Mesothelial cell of epicardium (in vitro differentiated cells): ENCODE results near the gene FSTL3. TPM values are rescaled to one million over a fixed set of nuclear protein-coding genes. Genes with fewer than 3 reads are reported as not detected.

ENCODE experiments used
- DNase-seq, 2 experiments: peaks; one replicate each; pipeline ENCODE4 v3.0.0; 2021; ENCODE audit warnings: low spot score in 2 of 2; ENCODE audit not compliant: unreplicated experiment in 2 of 2
- H3K27ac Mint-ChIP-seq: 2 replicates; pipeline ENCODE4 v1.8.0; 2021; ENCODE audit warnings: mixed read lengths
- H3K27me3 Mint-ChIP-seq: 2 replicates; pipeline ENCODE4 v1.8.0; 2021; ENCODE audit warnings: low read depth, mixed read lengths
- H3K36me3 Mint-ChIP-seq: 2 replicates; pipeline ENCODE4 v1.8.0; 2021; ENCODE audit warnings: mixed read lengths
- H3K4me1 Mint-ChIP-seq: 2 replicates; pipeline ENCODE4 v1.8.0; 2021; ENCODE audit warnings: mixed read lengths
- H3K4me3 Mint-ChIP-seq: 2 replicates; pipeline ENCODE4 v1.8.0; 2021; ENCODE audit warnings: mild to moderate bottlenecking, moderate library complexity, mixed read lengths
- H3K9me3 Mint-ChIP-seq: 2 replicates; pipeline ENCODE4 v1.8.0; 2021; ENCODE audit warnings: mixed read lengths
- total RNA-seq: library from RNA; stranded (reverse); gene quantifications from 3 replicates; pipeline ENCODE4 v1.2.1, GENCODE V29; 2021
- TF ChIP-seq, protein P1 (sequence below): fragments of 200-600 bp; sonication (generic); IDR thresholded peaks from one replicate; pipeline ENCODE4 v1.5.0; 2021; ENCODE audit warnings: antibody characterized with exemption; ENCODE audit not compliant: unreplicated experiment

The FSTL3 gene
- total RNA-seq, 1 donor from 2014 or later: 64.6 TPM

DNA sequence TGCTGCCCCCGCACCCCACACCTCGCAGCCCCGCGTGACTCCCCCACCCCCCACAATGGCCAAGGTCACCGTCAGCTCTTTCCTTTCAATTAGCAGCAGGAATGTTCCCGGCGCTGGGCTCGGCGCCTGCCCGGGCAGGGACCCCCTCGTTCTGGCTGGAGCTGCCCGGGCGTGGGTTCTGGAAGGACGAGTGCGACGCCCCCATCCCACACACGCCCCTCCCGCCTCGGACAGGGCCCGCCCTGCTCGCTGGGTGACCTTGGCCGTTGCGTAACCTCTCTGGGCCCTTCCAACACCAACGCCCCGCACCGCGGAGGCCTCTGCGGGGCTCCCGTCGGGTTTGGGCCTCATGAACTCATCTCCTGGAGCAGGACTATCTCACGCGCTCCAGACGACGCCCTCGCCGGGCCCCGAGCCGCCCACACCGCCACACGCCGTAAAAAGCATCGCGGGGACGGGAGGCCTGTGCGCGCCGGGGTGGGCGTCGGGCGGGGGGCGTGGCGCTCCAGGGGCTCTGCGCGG lies 42.9 kb downstream of the FSTL3 start:
- Mint-ChIP-seq H3K27me3 (no peaks in the 10 kb centered on the region), H3K9me3 (peaks cover 8% of the 10 kb centered on the region), H3K4me3 (no peak overlapping the region), H3K4me1 (peaks cover 8% of the 10 kb centered on the region), H3K27ac (no peak overlapping the region), H3K36me3 (peaks cover 11% of the 10 kb centered on the region)
- TF ChIP-seq, protein P1, sequence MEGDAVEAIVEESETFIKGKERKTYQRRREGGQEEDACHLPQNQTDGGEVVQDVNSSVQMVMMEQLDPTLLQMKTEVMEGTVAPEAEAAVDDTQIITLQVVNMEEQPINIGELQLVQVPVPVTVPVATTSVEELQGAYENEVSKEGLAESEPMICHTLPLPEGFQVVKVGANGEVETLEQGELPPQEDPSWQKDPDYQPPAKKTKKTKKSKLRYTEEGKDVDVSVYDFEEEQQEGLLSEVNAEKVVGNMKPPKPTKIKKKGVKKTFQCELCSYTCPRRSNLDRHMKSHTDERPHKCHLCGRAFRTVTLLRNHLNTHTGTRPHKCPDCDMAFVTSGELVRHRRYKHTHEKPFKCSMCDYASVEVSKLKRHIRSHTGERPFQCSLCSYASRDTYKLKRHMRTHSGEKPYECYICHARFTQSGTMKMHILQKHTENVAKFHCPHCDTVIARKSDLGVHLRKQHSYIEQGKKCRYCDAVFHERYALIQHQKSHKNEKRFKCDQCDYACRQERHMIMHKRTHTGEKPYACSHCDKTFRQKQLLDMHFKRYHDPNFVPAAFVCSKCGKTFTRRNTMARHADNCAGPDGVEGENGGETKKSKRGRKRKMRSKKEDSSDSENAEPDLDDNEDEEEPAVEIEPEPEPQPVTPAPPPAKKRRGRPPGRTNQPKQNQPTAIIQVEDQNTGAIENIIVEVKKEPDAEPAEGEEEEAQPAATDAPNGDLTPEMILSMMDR: no peak
- no peak for DNase-seq

- peaks cover 8% of the 10 kb centered on the region for H3K9me3 Mint-ChIP-seq
- TF ChIP-seq, protein P1: no peak
- H3K4me3 Mint-ChIP-seq: no peak overlapping the region
- H3K4me1 Mint-ChIP-seq: peaks cover 8% of the 10 kb centered on the region
- H3K36me3 Mint-ChIP-seq: peaks cover 11% of the 10 kb centered on the region
- H3K27ac Mint-ChIP-seq: no peak overlapping the region
- DNase-seq: no peak
- H3K27me3 Mint-ChIP-seq: no peaks in the 10 kb centered on the region
These were observed 43.6 kb downstream of the FSTL3 start for GRCh38 chr19:719636-720344.

GRCh38 chr19:720345-721160 lies 44.4 kb downstream of the FSTL3 start:
- Mint-ChIP-seq H3K4me1 (peaks cover 8% of the 10 kb centered on the region), H3K27ac (peak overlapping the region; percentile 84), H3K9me3 (peaks cover 4% of the 10 kb centered on the region), H3K36me3 (peaks cover 7% of the 10 kb centered on the region), H3K27me3 (no peaks in the 10 kb centered on the region), H3K4me3 (no peak overlapping the region)
- TF ChIP-seq, protein P1: no peak
- no peak for DNase-seq

GRCh38 chr19:722553-723101 lies 46.4 kb downstream of the FSTL3 start:
- H3K27me3 Mint-ChIP-seq: no peaks in the 10 kb centered on the region
- TF ChIP-seq, protein P1: no peak
- no peaks in the 10 kb centered on the region for H3K9me3 Mint-ChIP-seq
- H3K4me1 Mint-ChIP-seq: peaks cover 8% of the 10 kb centered on the region
- H3K36me3 Mint-ChIP-seq: peaks cover 10% of the 10 kb centered on the region
- no peak overlapping the region for H3K27ac Mint-ChIP-seq
- no peak for DNase-seq
- no peak overlapping the region for H3K4me3 Mint-ChIP-seq

DNA sequence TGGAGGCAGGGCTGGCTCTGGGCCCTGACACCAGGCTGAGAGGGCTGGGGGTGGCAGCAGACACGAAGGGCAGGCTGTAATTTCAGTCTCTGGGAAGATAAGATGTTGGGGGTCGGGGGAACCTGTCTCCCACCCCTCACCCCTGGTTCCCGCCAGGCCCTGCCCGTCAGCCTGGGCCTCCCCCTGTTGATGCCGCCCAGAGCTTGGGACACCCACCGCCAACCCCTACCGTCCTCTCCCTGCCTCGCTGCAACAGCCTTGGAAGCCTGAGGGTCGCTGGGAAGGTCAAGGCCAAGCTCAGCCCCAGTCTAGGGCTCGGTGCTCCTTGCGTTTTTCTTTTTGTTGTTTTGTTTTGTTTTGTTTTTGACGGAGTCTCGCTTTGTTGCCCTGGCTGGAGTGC lies 47.1 kb downstream of the FSTL3 start:
- Mint-ChIP-seq H3K27ac (no peak overlapping the region), H3K36me3 (peaks cover 8% of the 10 kb centered on the region), H3K9me3 (no peaks in the 10 kb centered on the region), H3K27me3 (no peaks in the 10 kb centered on the region), H3K4me1 (peaks cover 5% of the 10 kb centered on the region), H3K4me3 (no peak overlapping the region)
- DNase-seq: no peak
- TF ChIP-seq, protein P1: no peak
